AG08395 (cell line): ENCODE data around the gene COL5A2.

Source experiments
- DNase-seq: peaks from one replicate; pipeline ENCODE4 v3.0.0; 2012; ENCODE audit warnings: mixed read lengths, low spot score

COL5A2 gene

DNA sequence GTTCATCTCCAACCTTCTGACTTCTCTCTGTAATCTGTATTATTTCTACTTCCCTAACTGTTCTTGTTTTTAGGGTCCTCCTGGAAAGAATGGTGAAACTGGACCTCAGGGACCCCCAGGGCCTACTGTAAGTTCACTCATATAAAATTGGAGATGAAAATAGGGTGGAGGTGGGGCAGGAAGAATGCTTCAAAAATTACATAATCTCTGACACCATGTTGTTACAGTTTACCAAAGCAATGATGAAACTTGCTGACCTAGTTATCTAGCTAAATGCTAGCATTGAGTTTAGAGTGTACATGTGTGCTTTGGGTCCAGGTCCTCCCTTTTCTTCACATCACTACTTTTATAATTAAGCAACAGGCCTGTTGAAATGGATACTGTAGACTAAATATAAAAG lies 182.3 kb downstream of the COL5A2 start:
- DNase-seq, result no peak

DNA sequence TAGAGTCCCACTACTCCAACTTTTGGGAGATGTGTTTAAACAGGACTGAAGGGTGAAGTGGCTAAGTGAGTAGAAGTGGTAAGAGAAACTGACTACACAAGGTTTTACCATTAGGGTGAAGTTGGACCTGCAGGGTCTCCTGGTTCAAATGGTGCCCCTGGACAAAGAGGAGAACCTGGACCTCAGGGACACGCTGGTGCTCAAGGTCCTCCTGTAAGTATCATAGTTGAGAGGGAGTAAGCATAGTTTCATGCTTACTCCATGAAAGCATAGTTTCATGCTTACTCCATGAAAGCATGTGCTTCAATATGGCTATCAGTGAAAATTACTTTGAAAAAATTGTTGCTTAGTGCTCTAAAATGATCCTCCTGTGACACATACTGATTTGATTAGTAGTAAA lies 186.3 kb downstream of the COL5A2 start:
- DNase-seq, result no peak

DNA sequence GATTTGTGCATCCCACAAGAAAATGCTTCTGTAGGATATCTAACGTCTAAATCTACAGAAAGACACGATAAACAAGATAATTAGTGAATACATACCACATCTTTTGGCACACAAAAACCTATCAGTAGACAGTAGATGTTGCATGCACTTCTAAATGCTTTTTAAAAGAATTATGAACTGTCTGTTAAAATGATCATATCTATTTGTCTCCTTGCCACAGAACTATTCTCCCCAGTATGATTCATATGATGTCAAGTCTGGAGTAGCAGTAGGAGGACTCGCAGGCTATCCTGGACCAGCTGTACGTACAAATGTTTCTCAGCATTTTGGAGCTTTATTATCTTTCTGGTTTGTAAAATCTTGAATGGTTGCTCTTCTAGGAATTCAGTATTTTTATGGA lies 192.7 kb downstream of the COL5A2 start:
- peak; percentile 12 for DNase-seq

DNA sequence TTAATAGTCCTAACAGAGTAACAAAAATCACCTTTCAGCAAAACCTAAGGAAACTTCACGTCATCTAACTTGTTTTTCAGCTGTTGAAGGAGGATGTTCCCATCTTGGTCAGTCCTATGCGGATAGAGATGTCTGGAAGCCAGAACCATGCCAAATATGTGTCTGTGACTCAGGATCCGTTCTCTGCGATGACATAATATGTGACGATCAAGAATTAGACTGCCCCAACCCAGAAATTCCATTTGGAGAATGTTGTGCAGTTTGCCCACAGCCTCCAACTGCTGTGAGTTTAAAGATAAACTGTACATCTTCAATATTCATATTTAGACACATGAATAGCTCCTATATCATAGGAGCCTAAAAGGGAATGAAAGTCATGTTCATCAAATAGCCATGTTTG lies 194.9 kb downstream of the COL5A2 start:
- peak; percentile 72 for DNase-seq

DNA sequence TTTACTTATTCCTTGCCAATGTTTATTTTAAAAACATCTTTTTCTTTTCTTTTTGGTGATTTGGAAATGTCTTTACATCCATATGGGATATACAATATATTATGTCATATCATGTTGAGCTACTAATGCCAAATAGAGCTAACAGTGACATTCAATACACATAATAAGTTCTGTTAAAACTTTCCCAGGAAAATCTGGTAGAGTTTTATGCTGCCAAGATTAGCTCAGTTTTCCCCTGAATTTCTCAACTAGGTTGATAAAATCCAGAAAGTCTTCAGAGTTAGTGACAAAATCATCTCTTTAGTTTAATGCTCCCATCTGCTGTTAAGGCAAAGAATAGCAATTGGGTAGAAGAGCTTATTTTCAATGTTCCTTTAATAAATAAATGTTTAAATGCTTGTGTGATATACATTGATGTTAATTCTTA lies 195.5 kb downstream of the COL5A2 start:
- peak; percentile 30 for DNase-seq

DNA sequence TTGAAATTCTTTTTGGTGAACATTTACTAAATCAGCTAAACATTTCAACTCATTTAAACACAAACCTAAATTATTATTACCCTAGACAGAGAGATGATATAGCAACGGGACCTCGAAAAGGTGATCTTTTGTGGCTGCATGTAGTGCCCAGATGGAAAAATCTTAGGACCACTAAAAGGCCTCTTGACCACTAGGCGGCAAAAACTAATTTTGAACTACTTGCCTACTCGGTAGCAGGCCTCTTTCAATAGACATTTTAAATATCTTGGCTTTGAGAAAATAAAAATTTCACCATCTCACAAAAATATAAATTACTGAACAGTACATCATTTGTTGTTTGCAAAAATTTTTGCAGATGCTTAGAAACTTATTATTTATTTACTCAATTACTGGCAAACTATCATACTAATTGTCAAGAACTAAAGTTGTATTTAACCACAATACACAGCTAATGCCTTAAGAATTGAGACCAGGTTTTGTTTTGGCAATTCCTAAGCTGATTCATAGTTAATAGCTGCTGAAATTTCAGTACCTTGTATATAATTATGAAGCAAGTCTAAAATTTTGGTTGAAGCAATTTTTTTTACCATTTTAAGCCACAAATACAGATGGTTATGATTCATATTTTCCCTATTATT lies 196.0 kb downstream of the COL5A2 start:
- DNase-seq, result peak; percentile 21
